ENCODE data around the gene STX8. TPM values are rescaled to one million over a fixed set of nuclear protein-coding genes. Genes with fewer than 3 reads are reported as not detected.

The STX8 gene
- total and polyA plus RNA-seq, 4 donors: 14.7 to 39.5 (median 28.7) TPM

- Histone ChIP-seq H3K36me3 (ENCODE audit: control insufficient read depth in 4 of 4, insufficient read depth in 3 of 4, low read depth in 1 of 4, low read length in 3 of 4) (no peaks in the 10 kb centered on the region), H3K27me3 (ENCODE audit: control insufficient read depth in 4 of 4, insufficient read depth in 4 of 4, low read length in 3 of 4) (no peaks in the 10 kb centered on the region), H3K4me3 (ENCODE audit: low read depth in 1 of 3, low read length in 3 of 3) (no peak overlapping the region), H3K27ac (ENCODE audit: low read depth in 1 of 2, low read length in 2 of 2) (no peak overlapping the region), H3K9me3 (ENCODE audit: control insufficient read depth in 4 of 4, low read length in 3 of 4) (no peaks in the 10 kb centered on the region), H3K9ac (ENCODE audit: low read depth in 1 of 2, low read length in 2 of 2) (no peak overlapping the region), H3K4me1 (ENCODE audit: control insufficient read depth in 4 of 4, insufficient read depth in 4 of 4, low read length in 3 of 4) (peaks cover 0 to 13% (median 6%) of the 10 kb centered on the region in 4 donors)
- TF ChIP-seq GABPA (IDR thresholded peaks at IDR 0.05 in 1 of 2, conservative IDR thresholded peaks at IDR 0.05 in 1 of 2): no peak
- TF ChIP-seq TAF1 (conservative IDR thresholded peaks at IDR 0.05): no peak
- no peak for TF ChIP-seq HNF4A (conservative IDR thresholded peaks at IDR 0.05)
- no peak for TF ChIP-seq NR2F2 (IDR thresholded peaks at IDR 0.05)
- no peak for TF ChIP-seq YY1 (IDR thresholded peaks at IDR 0.05)
- no peak for TF ChIP-seq CTCF (IDR thresholded peaks at IDR 0.05; ENCODE audit: low read depth, low read length, missing input control)
- no peak for TF ChIP-seq MAX (IDR thresholded peaks at IDR 0.05)
- TF ChIP-seq SP1 (IDR thresholded peaks at IDR 0.05): no peak
- TF ChIP-seq RAD21 (IDR thresholded peaks at IDR 0.05): no peak
- DNase-seq (ENCODE audit: low spot score): no peak
- 78% methylated on average over 19 of the region's 19 CpGs for WGBS
Observed at GRCh38 chr17:9256751-9257629, 318.6 kb downstream of the STX8 start.

GRCh38 chr17:9256361-9256750, 319.3 kb downstream of the STX8 start:
- Histone ChIP-seq H3K4me1 (ENCODE audit: control insufficient read depth in 4 of 4, insufficient read depth in 4 of 4, low read length in 3 of 4) (peaks cover 0 to 13% (median 6%) of the 10 kb centered on the region in 4 donors), H3K9me3 (ENCODE audit: control insufficient read depth in 4 of 4, low read length in 3 of 4) (no peaks in the 10 kb centered on the region), H3K4me3 (ENCODE audit: low read depth in 1 of 3, low read length in 3 of 3) (no peak overlapping the region), H3K9ac (ENCODE audit: low read depth in 1 of 2, low read length in 2 of 2) (no peak overlapping the region), H3K36me3 (ENCODE audit: control insufficient read depth in 4 of 4, insufficient read depth in 3 of 4, low read depth in 1 of 4, low read length in 3 of 4) (no peaks in the 10 kb centered on the region), H3K27ac (ENCODE audit: low read depth in 1 of 2, low read length in 2 of 2) (no peak overlapping the region), H3K27me3 (ENCODE audit: control insufficient read depth in 4 of 4, insufficient read depth in 4 of 4, low read length in 3 of 4) (no peaks in the 10 kb centered on the region)
- TF ChIP-seq RAD21 (IDR thresholded peaks at IDR 0.05): no peak
- no peak for TF ChIP-seq FOXA1 (IDR thresholded peaks at IDR 0.05)
- DNase-seq (ENCODE audit: low spot score): no peak
- WGBS: 91% methylated on average over 6 of the region's 6 CpGs

- H3K4me3 ChIP-seq (ENCODE audit: low read depth in 1 of 3, low read length in 3 of 3): no peak overlapping the region
- H3K9me3 ChIP-seq (ENCODE audit: control insufficient read depth in 4 of 4, low read length in 3 of 4): no peaks in the 10 kb centered on the region
- no peak for DNase-seq (ENCODE audit: low spot score)
- no peak for TF ChIP-seq CTCF (IDR thresholded peaks at IDR 0.05; ENCODE audit: low read depth, low read length, missing input control)
- TF ChIP-seq TAF1 (conservative IDR thresholded peaks at IDR 0.05): no peak
- no peak for TF ChIP-seq YY1 (IDR thresholded peaks at IDR 0.05)
- no peak for TF ChIP-seq REST (IDR thresholded peaks at IDR 0.05)
- no peak for TF ChIP-seq FOXA1 (IDR thresholded peaks at IDR 0.05)
- no peak for TF ChIP-seq GABPA (IDR thresholded peaks at IDR 0.05 in 1 of 2, conservative IDR thresholded peaks at IDR 0.05 in 1 of 2)
- TF ChIP-seq ATF3 (IDR thresholded peaks at IDR 0.05): no peak
- TF ChIP-seq RAD21 (IDR thresholded peaks at IDR 0.05): no peak
- TF ChIP-seq HNF4A (conservative IDR thresholded peaks at IDR 0.05): no peak
- no peak for TF ChIP-seq NR2F2 (IDR thresholded peaks at IDR 0.05)
- no peak overlapping the region for H3K9ac ChIP-seq (ENCODE audit: low read depth in 1 of 2, low read length in 2 of 2)
- no peaks in the 10 kb centered on the region for H3K36me3 ChIP-seq (ENCODE audit: control insufficient read depth in 4 of 4, insufficient read depth in 3 of 4, low read depth in 1 of 4, low read length in 3 of 4)
- WGBS: 86% methylated on average over 6 of the region's 6 CpGs
- H3K4me1 ChIP-seq (ENCODE audit: control insufficient read depth in 4 of 4, insufficient read depth in 4 of 4, low read length in 3 of 4): peaks cover 0 to 13% (median 6%) of the 10 kb centered on the region in 4 donors
- no peak overlapping the region for H3K27ac ChIP-seq (ENCODE audit: low read depth in 1 of 2, low read length in 2 of 2)
- H3K27me3 ChIP-seq (ENCODE audit: control insufficient read depth in 4 of 4, insufficient read depth in 4 of 4, low read length in 3 of 4): no peaks in the 10 kb centered on the region
Observed at GRCh38 chr17:9255833-9256232, 319.8 kb downstream of the STX8 start.

All from liver (tissue), 9 donors.